Heart left ventricle (tissue), 13 donors: Measurements from ENCODE around the gene TTLL11.

Source experiments
- POLR2A ChIP-seq, 2 donors: fragments of 450-650 bp; IDR thresholded peaks; one replicate each; pipeline ENCODE4 v1.6.1; 2017; ENCODE audit warnings: antibody characterized with exemption in 2 of 2, mild to moderate bottlenecking in 2 of 2, moderate library complexity in 2 of 2
- TF ChIP-seq, protein P1 (sequence below), 12 donors: fragments of 200-600 bp; sonication (generic) in 4 of 12; IDR thresholded peaks; one replicate each; pipeline versions ENCODE4 v1.5.0 to v1.8.0; 2018 to 2022; ENCODE audit warnings: antibody characterized with exemption in 12 of 12, mild to moderate bottlenecking in 5 of 12
- donor health status: ischemic (EF 13 %, LVEDD 7.1; RV severe dilation, severe dysfunction).
- donor health status: DM: no; HTN: yes; CAD: no.
- donor health status: DM: no; HTN: no; CAD: no.
- donor health status: ischemic (EF 25% LVEDD 6.9; RV normal size, moderate dysfunction).
- donor health status: ischemic (EF 25% LVEDD 5.7; RV mildly dilated, moderate dysfunction).
- donor health status: ischemic (EF 35%, LVEDD 5.7; RV mildly dilated, moderate dysfunction).
- donor health status: nonischemic (EF 11% LVEDD 7.7; RV severe dilation, severe dysfunction).
- donor health status: DM: yes; HTN: yes; CAD: no.
- donor health status: PGD.
- donor health status: ischemic (EF 29% LVEDD 5.4; RV normal size, mild dysfunction).
- donor health status: nonischemic (EF 23%, LVEDD 6.1; RV moderate dilation, normal function).

DNA sequence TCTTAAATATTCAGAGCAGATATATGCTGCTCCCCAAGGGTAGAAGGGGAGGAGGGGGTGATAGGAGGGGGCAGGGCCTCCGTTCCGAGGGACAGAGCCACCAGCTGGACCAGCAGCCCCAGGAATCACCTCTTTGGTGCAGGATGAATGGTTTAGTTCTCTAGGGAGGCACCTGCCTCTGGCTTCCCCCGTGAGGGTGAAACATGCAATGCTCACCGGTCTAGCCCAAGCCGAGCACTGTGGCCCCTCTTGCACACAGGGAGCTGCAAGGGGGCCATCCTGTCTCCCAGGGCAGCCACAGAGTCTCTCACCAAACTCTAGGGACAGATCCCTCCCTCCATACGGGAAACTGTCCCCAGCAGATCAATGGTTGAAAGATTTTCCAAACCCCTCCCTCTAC, 278.0 kb downstream of the TTLL11 start:
- TF ChIP-seq, protein P1, sequence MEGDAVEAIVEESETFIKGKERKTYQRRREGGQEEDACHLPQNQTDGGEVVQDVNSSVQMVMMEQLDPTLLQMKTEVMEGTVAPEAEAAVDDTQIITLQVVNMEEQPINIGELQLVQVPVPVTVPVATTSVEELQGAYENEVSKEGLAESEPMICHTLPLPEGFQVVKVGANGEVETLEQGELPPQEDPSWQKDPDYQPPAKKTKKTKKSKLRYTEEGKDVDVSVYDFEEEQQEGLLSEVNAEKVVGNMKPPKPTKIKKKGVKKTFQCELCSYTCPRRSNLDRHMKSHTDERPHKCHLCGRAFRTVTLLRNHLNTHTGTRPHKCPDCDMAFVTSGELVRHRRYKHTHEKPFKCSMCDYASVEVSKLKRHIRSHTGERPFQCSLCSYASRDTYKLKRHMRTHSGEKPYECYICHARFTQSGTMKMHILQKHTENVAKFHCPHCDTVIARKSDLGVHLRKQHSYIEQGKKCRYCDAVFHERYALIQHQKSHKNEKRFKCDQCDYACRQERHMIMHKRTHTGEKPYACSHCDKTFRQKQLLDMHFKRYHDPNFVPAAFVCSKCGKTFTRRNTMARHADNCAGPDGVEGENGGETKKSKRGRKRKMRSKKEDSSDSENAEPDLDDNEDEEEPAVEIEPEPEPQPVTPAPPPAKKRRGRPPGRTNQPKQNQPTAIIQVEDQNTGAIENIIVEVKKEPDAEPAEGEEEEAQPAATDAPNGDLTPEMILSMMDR (IDR thresholded peaks at IDR 0.05) = no peak
- no peak for TF ChIP-seq POLR2A (IDR thresholded peaks at IDR 0.05)
